Left ventricle myocardium inferior (tissue), 1 donor: Measurements from ENCODE around the gene EHD4. TPM values are rescaled to one million over a fixed set of nuclear protein-coding genes. Genes with fewer than 3 reads are reported as not detected.
A peak's percentile ranks its signal among the peaks of the same experiment; 100 is the strongest.

Experiments used
- DNase-seq: peaks from one replicate; pipeline ENCODE4 v3.0.0-alpha.2; 2020
- H3K27ac ChIP-seq: fragments of 200-600 bp; replicated peaks from 2 replicates; pipeline ENCODE4 v1.8.0; 2021
- H3K27me3 ChIP-seq: fragments of 200-600 bp; 2 replicates; pipeline ENCODE4 v1.8.0; 2021; ENCODE audit warnings: low read depth
- H3K36me3 ChIP-seq: fragments of 200-600 bp; 2 replicates; pipeline ENCODE4 v1.8.0; 2021
- H3K4me1 ChIP-seq: fragments of 200-600 bp; 2 replicates; pipeline ENCODE4 v1.8.0; 2021
- H3K4me3 ChIP-seq: fragments of 200-600 bp; 2 replicates; pipeline ENCODE4 v1.8.0; 2021; ENCODE audit warnings: mild to moderate bottlenecking, moderate library complexity
- H3K9me3 ChIP-seq: fragments of 200-600 bp; replicated peaks from 2 replicates; pipeline ENCODE4 v1.8.0; 2021
- intact Hi-C: fragments of 100-400 bp; cut with micrococcal nuclease; formaldehyde crosslinking; loops from one replicate; pipeline ENCODE4 v1.11.0; 2022
- total RNA-seq: library from RNA; stranded (reverse); fragmentation: NEBNext Ultra II Directional; extraction: Animal tissue kit (Norgen Biotek cat#: 25700); gene quantifications from one replicate; pipeline ENCODE4 v1.2.1, GENCODE V29; 2021
- TF ChIP-seq, protein P1 (sequence below): fragments of 200-600 bp; IDR thresholded peaks from 2 replicates; pipeline ENCODE4 v1.8.0; 2021; ENCODE audit warnings: antibody characterized with exemption, mild to moderate bottlenecking, borderline replicate concordance
- donor health status: DM: no; HTN: yes; CAD: no; lungs with severe emphysema.

The EHD4 gene
- total RNA-seq, 1 donor from 2014 or later: 46.4 TPM

DNA sequence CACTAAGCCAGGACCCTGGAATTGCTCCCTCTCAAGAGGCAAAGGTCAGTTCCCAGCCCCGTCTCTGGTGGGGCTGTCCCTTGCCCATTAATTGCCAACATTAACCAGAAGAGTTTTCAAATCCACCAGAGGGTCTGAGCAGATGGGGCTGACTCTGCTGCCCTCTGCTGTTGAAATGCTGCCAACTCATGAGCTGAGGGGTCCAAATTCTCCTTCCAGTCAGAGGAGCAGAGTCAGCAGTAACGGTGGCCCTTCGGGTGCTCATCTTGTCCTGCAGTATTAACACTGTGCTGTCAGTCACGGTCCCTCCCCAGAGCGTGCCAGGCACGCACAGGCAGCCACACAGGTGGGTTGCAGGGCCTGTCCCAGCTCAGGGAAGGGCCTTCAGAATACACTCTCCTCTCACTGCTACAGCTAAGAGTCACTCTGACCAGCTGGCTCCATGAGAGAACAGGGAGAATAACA lies 67.8 kb downstream of the EHD4 start:
- Histone ChIP-seq H3K4me3 (no peak overlapping the region), H3K9me3 (no peaks in the 10 kb centered on the region), H3K36me3 (peaks cover 73% of the 10 kb centered on the region), H3K4me1 (peaks cover 58% of the 10 kb centered on the region), H3K27ac (peak overlapping the region; percentile 72), H3K27me3 (no peaks in the 10 kb centered on the region)
- intact Hi-C loops: loop anchor here (10.0 kb wide), 1 partner anchor 130 kb away; the partner anchor contains the start of gene MAPKBP1
- DNase-seq: peak; percentile 61
- TF ChIP-seq, protein P1, sequence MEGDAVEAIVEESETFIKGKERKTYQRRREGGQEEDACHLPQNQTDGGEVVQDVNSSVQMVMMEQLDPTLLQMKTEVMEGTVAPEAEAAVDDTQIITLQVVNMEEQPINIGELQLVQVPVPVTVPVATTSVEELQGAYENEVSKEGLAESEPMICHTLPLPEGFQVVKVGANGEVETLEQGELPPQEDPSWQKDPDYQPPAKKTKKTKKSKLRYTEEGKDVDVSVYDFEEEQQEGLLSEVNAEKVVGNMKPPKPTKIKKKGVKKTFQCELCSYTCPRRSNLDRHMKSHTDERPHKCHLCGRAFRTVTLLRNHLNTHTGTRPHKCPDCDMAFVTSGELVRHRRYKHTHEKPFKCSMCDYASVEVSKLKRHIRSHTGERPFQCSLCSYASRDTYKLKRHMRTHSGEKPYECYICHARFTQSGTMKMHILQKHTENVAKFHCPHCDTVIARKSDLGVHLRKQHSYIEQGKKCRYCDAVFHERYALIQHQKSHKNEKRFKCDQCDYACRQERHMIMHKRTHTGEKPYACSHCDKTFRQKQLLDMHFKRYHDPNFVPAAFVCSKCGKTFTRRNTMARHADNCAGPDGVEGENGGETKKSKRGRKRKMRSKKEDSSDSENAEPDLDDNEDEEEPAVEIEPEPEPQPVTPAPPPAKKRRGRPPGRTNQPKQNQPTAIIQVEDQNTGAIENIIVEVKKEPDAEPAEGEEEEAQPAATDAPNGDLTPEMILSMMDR: peak; percentile 87

DNA sequence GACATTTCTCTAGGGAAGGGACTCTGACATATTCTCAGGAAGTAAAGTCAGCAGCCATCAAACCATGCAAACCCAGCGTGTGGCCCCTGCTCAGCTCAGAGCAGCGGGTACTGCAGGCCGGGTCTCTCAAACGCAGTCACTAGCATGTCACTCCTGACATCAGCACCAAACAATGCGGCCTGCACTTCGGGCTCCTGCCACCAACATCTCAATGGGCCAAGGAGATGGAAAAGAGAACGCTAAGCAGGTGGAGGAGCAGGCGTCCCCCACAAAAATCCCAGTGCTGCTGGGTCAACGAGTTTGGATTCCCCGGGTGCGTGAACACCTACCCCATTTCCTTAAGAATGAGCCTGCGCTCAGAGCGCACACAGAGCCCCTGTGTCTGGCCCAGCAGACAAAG lies 68.6 kb downstream of the EHD4 start:
- Histone ChIP-seq H3K27ac (peak overlapping the region; percentile 72), H3K4me1 (peaks cover 50% of the 10 kb centered on the region), H3K9me3 (no peaks in the 10 kb centered on the region), H3K36me3 (peaks cover 73% of the 10 kb centered on the region), H3K27me3 (no peaks in the 10 kb centered on the region), H3K4me3 (no peak overlapping the region)
- TF ChIP-seq, protein P1: no peak
- intact Hi-C loops: loop anchor here (10.0 kb wide), 1 partner anchor 129 kb away; the partner anchor contains the start of gene MAPKBP1
- no peak for DNase-seq

DNA sequence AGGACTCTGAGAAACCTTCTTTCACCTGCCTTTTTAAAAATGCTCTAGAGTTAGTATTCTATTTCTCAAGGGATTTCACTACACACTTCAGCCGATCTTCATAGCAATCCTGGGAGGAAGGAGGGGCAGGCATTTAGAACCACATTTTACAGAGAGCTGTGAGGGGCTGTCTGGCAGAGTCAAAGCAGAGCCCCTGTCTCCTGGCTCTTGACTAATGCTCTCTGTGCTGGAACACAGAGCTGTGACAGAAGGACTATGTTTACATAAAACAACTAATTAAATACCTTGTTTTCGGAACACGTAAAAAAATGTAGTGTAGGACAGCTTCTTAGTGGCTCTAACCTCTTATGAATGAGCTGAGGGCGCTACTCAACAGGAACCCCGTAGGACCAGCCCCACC lies 70.9 kb downstream of the EHD4 start:
- no peaks in the 10 kb centered on the region for H3K27me3 ChIP-seq
- DNase-seq: no peak
- TF ChIP-seq, protein P1: no peak
- no peaks in the 10 kb centered on the region for H3K9me3 ChIP-seq
- peaks cover 43% of the 10 kb centered on the region for H3K4me1 ChIP-seq
- intact Hi-C loops: loop anchor here (10.0 kb wide), 1 partner anchor 127 kb away; the partner anchor contains the start of gene MAPKBP1
- peak overlapping the region; percentile 2 for H3K27ac ChIP-seq
- H3K4me3 ChIP-seq: no peak overlapping the region
- H3K36me3 ChIP-seq: peaks cover 69% of the 10 kb centered on the region

DNA sequence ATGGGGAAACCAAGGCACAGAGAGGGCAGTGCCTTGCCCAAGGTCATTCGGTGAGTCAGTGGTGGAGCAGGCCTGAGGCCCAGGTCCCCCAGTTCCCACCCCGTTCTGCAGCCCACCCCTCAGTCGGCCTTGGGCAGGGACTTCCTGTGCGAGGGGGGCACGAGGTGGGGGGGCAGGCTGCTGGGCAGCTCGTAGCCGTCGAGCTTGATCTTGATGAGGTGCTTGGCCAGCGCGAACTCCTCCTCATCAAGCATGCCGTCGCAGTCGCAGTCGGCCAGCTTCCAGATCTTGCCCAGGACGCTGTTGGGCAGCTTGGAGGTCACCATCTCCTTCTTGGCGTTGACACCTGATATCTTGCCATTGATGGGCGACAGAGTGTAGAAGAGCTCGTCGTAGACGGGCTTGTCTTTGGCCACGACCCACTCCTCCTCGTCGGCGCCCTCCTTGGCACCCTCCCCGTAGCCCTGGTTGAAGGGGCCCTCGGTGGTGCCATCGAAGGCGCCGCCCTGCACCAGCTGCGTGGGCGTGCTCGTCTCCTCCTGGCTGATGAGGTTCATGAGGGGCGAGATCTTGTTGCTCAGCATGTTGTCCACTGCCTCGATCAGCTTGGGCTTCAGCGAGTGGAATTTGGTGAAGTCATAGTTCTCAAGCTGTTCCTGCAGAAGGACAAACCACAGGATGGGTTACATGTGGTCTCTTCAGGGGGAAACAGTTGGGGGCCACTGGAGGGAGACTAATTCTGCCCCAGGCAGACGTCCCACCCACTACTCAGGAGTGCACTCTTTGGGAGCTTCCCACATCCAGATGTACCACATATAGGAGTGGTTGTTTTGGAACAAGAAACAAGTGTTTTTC lies 71.6 kb downstream of the EHD4 start:
- H3K4me1 ChIP-seq: peaks cover 39% of the 10 kb centered on the region
- no peak overlapping the region for H3K4me3 ChIP-seq
- intact Hi-C loops: loop anchor here (10.0 kb wide), 1 partner anchor 126 kb away; the partner anchor contains the start of gene MAPKBP1
- TF ChIP-seq, protein P1: no peak
- peak overlapping the region; percentile 42 for H3K27ac ChIP-seq
- H3K36me3 ChIP-seq: peaks cover 62% of the 10 kb centered on the region
- no peaks in the 10 kb centered on the region for H3K27me3 ChIP-seq
- no peaks in the 10 kb centered on the region for H3K9me3 ChIP-seq
- no peak for DNase-seq

DNA sequence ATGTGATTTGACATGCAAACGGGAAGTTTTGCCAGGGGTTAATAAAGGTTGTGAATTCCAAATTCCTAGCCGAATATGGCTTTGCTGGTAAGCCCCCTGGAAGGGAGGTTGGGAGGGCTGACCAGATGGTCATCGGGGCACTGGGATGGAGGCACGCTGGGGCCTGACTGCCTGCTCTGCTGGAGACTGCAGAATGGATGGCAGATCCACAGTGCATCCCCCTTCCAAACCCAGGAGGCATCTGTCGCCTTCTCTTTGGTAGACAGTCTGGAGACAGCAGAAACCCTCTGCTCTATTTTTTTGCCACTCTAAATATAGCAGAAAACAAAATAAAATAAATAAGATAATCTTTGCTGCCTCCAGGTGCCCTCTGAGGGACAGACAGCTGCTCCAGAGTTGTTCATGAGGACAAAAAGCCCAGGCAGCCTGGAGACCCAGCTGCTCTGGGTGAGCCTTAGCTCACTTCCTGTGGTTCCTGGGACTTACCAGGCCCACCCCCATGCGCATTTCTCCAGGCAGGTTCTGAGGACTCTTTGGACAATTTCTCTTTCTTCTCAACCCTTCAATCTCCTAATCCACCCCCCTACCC lies 72.4 kb downstream of the EHD4 start:
- Histone ChIP-seq H3K36me3 (peaks cover 54% of the 10 kb centered on the region), H3K27ac (peak overlapping the region; percentile 42), H3K4me1 (peaks cover 39% of the 10 kb centered on the region), H3K4me3 (no peak overlapping the region), H3K27me3 (no peaks in the 10 kb centered on the region), H3K9me3 (no peaks in the 10 kb centered on the region)
- no peak for DNase-seq
- TF ChIP-seq, protein P1: no peak
- intact Hi-C loops: loop anchor here (10.0 kb wide), 1 partner anchor 125 kb away; the partner anchor contains the start of gene MAPKBP1
